ENCODE measurements around the gene CD8A.
A peak's percentile ranks its signal among the peaks of the same experiment; 100 is the strongest.
"Not testable (repeated sequence)": the region's sequence is repeated elsewhere in the genome, so short reads cannot be mapped to it uniquely, and the experiment has no call there.

CD8A gene

DNA sequence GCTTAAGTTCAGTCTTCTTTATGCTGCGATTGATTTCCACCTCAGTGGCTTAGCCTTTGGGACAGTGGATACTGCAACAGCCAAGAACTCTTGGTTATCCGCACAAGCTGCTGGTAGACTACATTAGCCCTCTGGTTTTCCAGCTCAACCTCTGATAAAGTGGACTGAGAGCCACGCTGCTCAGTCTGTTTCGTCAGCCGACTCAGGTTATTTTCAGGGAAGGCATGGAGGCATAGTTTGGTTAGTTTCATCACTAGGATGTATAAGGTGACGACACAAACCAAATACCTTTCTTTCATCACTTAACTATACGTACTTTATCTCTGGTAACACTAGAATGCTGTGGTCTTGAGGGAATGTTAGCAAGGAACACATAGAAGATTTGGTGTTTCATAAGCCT, 14.2 kb downstream of the CD8A start:
- DNase-seq, result no peak

DNA sequence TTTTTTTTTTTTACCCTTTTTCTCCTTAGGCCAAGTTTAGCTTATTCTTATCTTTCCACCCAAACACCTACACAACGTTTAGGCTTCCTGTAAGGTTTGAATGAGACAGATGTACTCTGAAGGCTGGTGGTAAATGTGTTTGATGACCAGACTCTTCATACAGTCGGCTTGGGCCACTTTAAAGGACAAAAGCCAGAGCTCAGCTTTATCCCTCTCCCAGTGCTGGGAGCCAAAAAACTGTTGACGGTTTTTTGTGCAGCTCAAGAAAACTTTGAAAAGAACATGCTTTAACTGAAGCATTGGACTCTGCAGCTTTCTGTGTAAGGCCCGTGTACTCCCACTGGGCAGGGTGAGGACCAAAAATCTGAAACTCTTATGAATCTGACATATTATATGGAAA, 15.4 kb downstream of the CD8A start:
- DNase-seq, result no peak

DNA sequence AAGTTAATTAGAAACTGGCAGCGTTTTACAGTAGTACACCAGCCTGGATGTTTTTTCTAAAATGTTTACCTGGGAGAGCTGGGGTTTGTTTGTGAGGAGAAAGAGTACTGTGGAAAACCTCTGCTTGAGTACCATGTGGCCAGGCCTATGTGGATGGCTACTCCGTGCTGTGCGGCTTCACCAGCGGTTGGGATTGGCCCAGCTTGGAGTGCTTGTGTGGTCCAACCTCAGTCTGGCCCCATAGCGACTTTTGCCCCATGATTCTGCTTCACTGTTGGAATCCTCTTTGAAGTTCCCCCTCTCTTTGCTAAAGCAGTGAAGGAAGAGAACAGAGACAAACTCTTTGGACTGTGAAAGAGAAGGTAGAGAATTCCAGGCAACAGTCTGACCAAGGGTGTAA, 15.9 kb downstream of the CD8A start:
- DNase-seq, result no peak

DNA sequence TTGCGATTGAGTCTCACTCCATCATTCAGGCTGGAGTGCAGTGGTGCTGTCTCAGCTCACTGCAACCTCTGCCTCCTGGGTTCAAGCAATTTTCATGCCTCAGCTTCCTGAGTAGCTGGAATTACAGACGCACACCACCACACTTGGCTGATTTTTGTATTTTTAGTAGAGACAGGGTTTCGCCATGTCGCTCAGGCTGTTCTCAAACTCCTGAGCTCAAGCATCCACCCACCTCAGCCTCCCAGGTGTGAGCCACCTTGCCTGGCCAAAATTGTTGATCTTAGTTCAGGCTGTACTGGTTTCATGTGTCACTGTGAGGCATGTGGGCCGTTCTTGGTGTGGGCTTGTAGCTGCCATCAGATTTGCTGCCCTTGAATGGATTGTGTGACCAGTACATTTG, 18.1 kb downstream of the CD8A start:
- DNase-seq, result no peak

DNA sequence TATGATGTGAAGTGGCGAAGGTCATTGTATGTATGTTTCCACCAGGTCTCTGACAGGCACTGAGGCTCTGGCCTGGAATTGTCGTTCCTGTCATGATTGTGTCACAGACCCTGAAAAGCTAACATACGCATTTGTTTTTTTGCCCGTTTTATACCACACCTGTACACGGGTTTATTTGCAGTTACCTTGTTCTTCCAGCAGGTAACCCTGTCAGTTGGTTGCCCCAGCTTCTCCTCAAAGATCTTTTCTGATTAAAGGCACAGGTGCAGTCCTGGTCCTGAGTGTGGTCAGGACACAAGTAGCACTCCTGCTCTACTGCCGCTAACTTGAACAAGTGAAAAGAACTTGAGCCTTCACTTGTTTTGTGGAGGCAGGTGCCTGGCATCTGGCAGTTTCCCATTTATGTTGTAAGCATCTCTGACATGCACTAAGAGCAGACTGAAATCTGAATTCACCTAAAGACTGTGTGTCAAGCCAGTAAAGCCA, 19.9 kb downstream of the CD8A start:
- DNase-seq, result no peak

DNA sequence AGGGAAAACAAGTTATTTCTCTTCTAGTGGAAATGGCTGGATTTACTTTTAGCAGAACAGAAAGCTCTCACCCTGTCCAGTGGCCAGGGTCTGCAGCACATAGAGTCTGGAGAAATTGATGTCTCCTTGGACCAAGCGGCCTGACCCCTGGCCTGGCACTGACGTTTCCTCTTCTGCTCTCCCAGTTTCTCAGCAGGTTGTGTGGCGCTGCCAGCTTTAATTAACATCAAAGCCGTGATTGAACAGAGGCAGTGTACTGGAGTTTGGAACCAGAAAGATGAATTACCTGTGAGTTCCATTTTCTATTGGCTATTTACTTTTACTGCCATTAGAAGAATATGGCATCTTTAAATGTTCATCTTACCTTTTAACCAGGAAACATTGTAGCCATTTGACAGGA, 20.9 kb downstream of the CD8A start:
- DNase-seq, result no peak

DNA sequence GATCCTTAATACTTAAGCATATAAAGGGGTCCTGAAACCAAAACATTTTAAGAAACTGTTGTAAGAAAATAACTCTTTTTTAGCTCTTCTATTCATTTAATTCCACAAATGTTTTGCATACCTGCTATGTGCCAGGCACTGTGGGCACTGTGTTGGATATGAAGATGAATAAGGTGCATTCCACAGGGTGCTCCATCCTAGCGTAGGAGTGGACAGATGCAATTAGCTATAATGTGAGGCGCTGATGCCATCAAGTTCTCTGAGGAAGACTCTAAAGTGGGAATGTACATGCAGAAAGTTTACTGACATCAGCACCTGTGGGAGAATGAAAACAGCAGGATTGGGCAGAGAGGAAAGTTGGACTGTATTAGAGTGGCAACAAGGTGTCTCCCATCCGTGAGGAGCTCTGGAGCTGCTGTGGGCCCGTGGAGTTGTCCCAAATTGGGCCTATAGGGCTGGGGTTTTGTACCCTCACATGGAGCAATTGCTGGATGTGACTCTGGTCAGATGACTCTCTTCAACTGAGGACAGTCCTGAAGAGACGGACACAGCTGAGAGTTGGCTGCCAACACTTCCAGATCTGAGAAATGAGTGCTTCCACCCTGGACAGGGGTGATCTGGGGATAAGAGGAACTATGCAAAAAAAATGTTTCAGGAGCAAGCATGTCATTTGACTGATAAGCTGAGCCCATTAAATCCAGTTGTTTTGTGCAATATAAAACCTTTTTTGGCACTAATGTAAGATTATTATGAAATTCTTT, 22.3 kb downstream of the CD8A start:
- DNase-seq, result no peak

DNA sequence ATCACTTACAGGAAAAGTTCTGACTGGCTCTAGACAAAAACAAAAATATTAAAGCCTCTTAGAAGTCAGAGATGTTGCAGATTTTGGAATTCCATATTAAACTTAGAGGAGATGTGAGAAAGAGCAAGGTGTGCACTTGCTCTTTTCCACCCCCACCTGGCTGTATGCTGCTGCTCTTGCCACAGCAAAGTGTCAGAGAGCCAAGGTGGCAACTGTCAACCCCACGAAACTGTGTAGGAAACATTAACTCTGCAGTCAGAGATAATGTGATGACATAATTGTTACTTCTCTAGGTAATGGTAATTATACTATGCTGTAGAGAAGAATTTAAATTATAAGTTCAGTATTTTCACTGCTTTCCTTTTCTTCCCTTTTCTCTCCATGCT, 25.4 kb downstream of the CD8A start:
- DNase-seq, result no peak

DNA sequence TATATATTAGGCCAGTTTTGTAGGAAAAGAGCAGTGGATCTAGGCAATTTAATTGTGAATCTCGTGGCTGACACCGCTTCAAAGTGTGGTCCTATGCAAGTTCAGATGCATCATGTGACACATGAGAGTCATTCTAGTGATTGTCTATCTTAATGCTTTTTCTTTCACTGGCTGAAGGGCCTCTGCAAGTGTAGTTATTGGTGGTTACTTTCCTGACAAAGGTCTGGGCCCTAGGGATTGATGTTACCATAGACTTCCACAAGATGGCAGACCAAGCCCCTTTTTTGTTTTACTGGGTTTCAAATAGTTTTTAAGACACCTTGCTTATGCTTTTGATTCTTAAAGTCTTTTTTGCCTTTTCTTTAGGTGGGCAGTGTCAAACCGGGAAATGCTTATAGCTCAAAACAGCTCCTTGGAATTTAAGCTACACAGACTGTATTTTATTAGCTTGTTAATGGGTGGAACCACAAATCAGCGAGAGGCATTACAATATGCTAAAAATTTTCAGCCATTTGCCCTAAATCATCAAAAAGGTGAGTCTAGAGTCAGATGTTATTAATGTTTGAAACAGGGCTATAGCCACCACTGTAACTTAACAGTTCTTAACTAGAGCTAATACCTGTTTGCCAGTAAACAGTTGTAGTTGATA, 25.9 kb downstream of the CD8A start:
- peak; percentile 76 to 79 for DNase-seq

DNA sequence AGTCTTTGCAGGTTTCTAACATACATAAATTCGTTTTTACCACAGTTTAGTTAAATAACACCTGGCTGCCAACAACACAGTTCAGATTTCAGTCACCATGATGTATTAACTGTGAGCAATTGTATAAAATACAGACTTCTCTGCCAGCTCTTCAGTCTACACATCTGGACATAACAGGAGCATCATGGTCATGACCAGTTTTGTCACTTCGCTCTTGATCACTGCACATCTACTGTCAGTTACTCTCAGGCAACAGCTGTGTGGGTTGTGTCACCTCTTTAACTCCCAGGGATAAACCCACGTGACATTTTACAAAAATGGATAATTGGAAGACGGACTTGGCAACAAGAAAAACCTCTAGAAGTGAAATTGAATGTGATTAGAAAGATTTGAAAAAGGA, 30.3 kb downstream of the CD8A start:
- no peak for DNase-seq

DNA sequence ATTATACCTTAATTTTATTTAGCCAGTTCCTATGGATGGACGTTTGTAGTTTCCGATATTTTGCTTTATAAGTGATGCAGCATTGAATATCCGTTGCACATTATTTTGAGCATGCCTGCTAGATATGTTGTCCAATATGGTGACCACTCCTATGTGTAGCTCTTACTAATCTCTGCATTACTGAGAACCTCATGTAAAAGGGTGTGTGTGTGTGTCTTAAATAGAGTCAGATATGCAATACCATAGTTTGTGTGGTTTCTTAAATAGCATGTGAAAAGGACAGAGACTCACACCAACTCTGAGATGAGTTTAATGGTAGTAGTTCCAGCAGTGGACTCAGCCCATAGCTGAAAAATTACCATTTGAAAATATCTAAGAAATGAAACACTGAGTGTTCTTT, 32.3 kb downstream of the CD8A start:
- DNase-seq, result no peak

DNA sequence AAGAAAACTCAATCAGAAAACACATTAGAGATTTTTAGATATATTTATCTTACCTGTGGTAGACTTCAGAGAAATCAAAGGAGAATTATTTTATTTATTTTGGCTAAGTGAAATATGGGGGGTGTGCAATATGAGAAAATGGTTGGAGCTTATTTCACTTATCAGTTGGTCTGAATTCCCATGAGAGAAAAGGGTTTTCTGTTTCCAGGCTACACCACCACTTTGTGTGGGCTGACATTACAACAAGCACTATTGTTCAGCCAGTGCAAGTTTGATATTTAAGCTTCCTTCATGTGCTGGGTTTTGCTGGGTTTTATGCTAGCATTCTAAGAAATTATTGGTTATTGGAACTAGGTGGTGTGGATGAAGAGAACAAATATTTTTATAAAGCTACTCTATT, 37.1 kb downstream of the CD8A start:
- DNase-seq, result no peak

DNA sequence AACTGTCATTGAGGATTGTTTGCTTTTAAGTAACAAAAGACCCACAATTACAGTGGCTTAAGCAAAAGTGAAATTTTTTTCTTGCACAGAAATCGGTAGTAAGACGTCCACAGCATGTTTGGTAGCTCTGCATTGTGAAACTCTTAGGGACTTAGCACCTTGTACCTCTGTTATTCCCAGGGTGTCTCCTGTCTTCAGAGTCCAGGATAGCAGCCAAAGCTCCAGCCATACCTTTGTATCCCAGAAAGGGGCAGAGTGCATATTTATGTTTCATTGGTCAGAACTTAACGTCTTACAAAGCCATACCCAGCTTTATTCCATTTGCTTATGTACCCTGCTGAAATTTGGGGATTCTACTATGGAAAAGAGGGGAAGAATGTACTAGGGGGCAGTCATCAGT, 37.8 kb downstream of the CD8A start:
- DNase-seq, result no peak

DNA sequence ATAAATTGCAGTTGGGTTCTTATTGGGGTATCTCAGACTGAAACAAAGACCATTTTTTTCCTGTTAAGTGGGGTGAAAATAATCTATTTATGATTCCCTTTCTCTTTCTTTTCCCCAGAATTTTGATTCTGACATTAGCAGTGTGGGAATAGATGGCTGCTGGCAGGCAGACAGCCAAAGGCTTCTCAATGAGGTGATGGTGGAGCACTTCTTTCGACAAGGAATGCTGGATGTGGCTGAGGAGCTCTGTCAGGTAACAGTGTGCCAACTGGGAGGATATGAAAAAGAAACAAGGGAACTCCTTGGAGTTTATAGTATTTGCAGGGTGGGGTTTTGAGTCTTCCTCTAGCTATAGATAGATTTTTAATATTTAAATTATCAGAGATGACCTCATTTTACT, 38.9 kb downstream of the CD8A start:
- DNase-seq, result no peak

DNA sequence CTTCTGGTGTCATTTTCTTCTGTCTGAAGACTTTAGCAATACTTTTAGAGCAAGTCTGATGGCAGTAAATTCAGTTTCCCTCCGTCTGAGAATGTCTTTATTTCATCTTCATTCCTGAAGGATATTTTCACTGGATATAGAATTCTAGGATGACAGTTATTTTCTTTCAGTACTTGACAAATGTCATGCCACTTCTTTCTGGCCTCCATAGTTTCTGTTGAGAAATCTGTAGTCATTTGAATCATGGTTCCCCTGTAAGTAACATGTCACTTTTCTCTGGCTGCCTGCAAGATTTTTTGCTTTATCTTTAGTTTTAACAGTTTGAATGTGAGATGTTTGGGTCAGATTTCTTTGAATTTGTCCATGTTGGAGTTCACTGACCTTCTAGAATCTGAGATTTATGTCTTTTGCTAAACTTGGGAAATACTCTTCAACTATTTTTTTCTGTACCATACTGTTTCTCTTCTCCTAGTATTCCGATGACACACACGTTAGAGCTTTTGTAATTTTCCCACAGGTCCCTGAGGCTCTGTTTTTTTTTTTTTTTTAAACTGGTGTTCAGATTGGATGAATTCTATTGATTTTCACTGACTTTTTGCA, 40.4 kb downstream of the CD8A start:
- peak in 1 of 2 experiments; percentile 10 for DNase-seq

DNA sequence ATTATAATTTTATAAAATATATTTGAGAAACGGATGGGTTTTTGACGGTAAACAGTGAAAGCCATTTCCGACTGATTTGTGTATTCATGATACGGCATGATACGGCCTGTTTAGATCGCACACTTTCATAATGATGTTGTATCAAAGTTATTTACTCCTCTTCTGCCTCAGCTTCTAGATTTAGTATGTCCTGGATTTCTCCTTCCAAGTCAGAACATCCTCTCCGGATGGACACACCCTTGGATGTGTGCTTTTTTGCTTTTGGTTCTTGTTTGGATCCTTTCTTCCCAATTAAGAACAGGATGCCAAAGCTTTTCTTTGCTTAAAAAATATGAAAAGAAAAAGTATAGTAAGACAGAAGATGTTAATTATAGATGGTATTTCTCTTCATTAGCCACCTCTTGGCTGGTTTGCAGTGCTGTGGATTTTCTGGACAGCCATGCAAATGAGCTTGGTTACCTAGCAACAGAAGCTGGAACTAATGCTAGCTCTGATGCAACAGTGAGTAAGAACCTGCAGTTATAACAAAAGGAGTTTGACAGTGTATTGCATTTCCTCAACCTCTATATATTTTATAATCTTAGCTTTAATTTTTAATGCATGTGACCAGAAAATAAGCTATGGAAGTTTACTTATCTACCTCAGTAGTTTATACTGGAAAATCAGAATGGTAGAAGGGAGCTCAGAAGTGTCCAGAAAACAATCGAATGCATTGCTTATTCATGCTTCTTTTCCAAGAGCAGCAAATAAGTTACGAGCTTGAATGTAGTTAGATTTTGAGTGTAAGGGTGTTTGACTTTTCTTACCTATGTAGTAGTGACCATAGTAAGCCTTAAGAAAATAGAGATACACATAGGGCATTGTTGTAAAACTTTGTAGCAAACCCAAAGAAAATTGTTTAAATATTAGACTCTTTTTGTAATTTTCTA, 42.7 kb downstream of the CD8A start:
- peak in 1 of 2 experiments; percentile 23 for DNase-seq

DNA sequence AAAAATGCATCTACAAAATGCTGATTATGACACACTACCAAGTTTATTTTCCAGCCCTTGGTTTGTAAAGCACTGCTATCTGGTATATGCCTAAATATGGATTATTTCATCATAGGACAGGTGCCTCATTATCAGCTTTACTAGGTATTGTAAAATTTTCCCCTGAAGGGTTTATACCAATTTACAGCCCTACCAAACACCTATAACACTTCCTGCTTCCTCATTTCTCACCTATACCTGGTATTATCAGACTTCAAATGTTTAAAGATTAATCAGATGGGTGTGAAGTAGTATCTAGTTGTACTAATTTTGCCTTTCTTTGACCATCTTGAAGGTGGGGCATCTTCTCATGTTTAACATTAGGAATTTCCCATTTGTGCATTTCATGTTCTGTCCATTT, 43.8 kb downstream of the CD8A start:
- DNase-seq, result no peak

DNA sequence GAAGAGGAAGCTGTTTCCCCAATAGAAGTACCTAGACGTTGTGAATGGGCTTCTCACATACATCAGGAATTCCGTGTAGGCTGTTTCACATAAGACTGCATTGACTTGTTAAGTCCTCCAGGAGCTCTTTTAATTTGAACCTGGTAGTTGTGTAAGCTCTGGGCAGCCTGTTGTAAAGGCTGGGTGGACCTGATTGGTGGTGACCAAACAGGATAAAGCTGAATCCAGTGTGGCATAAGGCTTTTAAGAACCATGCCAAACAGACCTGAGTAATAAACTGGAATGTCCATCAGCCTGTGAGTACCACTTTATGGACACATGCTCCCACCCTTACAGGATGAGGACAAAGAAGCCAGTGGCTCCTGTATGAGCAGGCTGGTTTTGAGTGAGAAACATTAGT, 46.6 kb downstream of the CD8A start:
- no peak for DNase-seq

DNA sequence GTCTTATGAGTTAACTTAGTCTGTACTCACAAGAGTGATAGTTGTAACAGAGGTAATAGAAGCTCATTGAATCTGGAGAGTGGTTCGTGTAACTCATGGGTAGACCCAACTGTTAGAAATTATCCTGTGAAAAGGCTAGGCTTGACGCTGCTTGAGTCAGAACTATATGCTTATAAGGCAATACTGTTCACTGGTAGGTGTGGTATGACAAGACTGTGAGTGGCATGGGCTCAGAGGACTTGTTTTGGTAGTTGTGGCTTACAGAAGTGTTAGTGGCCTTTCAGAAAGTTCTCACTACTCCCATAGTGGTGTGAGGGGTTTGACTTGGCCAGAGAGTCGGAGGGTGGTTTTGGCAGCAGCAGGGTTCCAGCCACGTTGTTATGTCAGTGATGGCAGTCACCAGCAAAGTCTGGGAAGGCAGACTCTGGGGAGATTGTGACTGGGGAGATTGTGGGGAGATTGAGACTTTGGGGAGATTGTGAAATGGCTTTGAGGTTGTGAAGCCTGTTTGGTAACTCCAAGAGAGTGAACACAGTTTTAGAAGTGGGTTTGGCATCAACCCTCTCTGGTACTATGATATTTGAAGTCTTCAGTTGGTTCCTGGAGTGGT, 48.7 kb downstream of the CD8A start:
- DNase-seq, result not testable (repeated sequence)

DNA sequence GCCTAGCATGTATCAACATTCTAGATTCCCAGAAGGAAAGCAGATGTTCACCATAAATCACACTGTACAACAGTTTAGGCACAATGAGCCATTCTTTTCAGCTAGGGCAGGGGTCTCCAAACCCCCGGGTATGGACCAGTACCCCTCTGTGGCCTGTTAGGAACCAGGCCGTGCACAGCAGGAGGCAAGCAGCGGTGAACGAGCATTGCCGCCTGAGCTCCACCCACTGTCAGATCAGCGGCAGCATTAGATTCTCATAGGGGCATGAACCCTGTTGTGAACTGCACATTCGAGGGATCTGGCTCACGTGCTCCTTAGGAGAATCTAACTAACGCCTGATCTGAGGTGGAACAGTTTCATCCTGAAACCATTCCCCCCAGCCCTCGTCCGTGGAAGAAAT, 50.8 kb downstream of the CD8A start:
- DNase-seq, result not testable (repeated sequence)

DNA sequence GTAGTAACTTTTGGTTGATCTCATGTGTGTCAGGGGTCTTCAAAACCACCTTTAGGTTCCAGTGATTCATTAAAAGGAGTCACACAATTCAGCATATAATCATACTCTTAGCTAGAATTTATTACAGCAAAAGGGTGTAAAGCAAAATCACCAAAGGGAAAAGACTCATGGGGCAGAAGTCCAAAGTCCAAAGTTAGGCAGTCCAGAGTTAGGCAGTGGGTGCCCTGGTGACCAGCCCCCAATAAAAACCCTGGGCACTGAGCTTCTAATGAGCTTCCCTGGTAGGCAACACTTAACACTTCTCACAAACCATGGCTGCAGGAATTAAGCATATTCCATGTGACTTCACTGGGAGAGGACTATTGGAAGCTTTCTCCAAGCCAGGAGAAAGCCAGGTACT, 51.2 kb downstream of the CD8A start:
- not testable (repeated sequence) for DNase-seq

DNA sequence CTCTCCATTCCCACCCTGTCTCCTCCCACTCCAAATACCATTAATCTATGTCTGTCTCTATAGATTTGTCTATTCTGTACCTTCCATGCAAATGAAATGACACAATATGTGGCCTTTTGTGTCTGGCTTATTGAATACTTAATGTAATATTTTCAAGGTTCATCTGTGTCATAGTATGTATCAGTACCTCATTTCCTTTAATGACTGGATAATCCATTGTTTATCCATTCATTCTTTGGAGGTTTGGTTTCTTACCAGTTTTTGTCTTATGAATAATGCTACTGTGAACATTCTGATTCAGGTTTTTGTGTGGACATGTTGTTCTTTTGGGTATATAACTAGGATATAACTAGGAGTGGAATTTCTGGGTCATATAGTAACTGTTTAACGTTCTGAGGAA, 55.8 kb downstream of the CD8A start:
- not testable (repeated sequence) for DNase-seq

Measured in Kasumi-1 (cell line).